HepG2 (cell line): ENCODE measurements around the gene CALY. TPM values are rescaled to one million over a fixed set of nuclear protein-coding genes. Genes with fewer than 3 reads are reported as not detected.

ENCODE experiments used
- ETV6 ChIP-seq: sonication (generic); formaldehyde crosslinking; conservative IDR thresholded peaks from 2 replicates; pipeline ENCODE4 v1.4.0; 2020; ENCODE audit warnings: missing genetic modification reagents
- FOXC1 ChIP-seq: sonication (generic); formaldehyde crosslinking; IDR thresholded peaks from 2 replicates; pipeline ENCODE4 v1.8.0; 2022; ENCODE audit warnings: mild to moderate bottlenecking, missing genetic modification reagents, borderline replicate concordance
- HNF4G ChIP-seq, 2 experiments: sonication (generic) in 1 of 2; formaldehyde crosslinking in 1 of 2; IDR thresholded peaks; 2 replicates each; pipeline versions ENCODE4 v1.4.0 to v1.6.1; 2011 to 2020; ENCODE audit warnings: borderline replicate concordance in 2 of 2, low read depth in 2 of 2, mild to moderate bottlenecking in 2 of 2, low read length in 1 of 2, missing genetic modification reagents in 1 of 2, moderate library complexity in 1 of 2
- KAT2B ChIP-seq: fragments of 150-350 bp; IDR thresholded peaks from 2 replicates; pipeline ENCODE4 v1.6.1; 2014; ENCODE audit warnings: low read depth, low read length, borderline replicate concordance
- MIER3 ChIP-seq: IDR thresholded peaks from 2 replicates; pipeline ENCODE4 v1.6.1; 2016; ENCODE audit warnings: missing compliant biosample characterization, borderline replicate concordance
- NCOR1 ChIP-seq: fragments of 200-600 bp; sonication (generic); IDR thresholded peaks from 2 replicates; pipeline ENCODE4 v1.7.0; 2017; ENCODE audit warnings: antibody characterized with exemption, low read length, borderline replicate concordance
- NFKBIZ ChIP-seq: IDR thresholded peaks from 2 replicates; pipeline ENCODE4 v1.6.1; 2018; ENCODE audit warnings: missing genetic modification reagents, missing compliant biosample characterization
- SOX13 ChIP-seq, 3 experiments: fragments of 450-650 bp in 1 of 3; sonication (generic) in 1 of 3; formaldehyde crosslinking in 1 of 3; IDR thresholded peaks in 2 of 3; conservative IDR thresholded peaks in 1 of 3; 2 replicates each; pipeline versions ENCODE4 v1.5.0 to v1.6.1; 2016 to 2020; ENCODE audit warnings: antibody characterized with exemption in 1 of 3, mild to moderate bottlenecking in 1 of 3, missing compliant biosample characterization in 1 of 3, missing genetic modification reagents in 1 of 3, moderate library complexity in 1 of 3
- SOX5 ChIP-seq: IDR thresholded peaks from 2 replicates; pipeline ENCODE4 v1.6.1; 2016; ENCODE audit warnings: borderline replicate concordance
- TOPORS ChIP-seq: sonication (generic); formaldehyde crosslinking; IDR thresholded peaks from 2 replicates; pipeline ENCODE4 v1.8.0; 2023; ENCODE audit warnings: mild to moderate bottlenecking, missing genetic modification reagents
- YY1 ChIP-seq: IDR thresholded peaks from 2 replicates; pipeline ENCODE4 v1.6.1; 2011; ENCODE audit warnings: low read length, low read depth, moderate library complexity, mild to moderate bottlenecking; ENCODE audit not compliant: insufficient read depth, insufficient replicate concordance
- ZBTB26 ChIP-seq: IDR thresholded peaks from 2 replicates; pipeline ENCODE4 v1.6.1; 2016; ENCODE audit warnings: missing compliant biosample characterization, missing genetic modification reagents, borderline replicate concordance
- ZFP91 ChIP-seq: sonication (generic); formaldehyde crosslinking; IDR thresholded peaks from 2 replicates; pipeline ENCODE4 v1.9.0; 2022; ENCODE audit warnings: missing genetic modification reagents, mild to moderate bottlenecking, borderline replicate concordance
- ZNF264 ChIP-seq: sonication (generic); formaldehyde crosslinking; IDR thresholded peaks from 2 replicates; pipeline ENCODE4 v1.4.0; 2020; ENCODE audit warnings: missing genetic modification reagents
- ZSCAN30 ChIP-seq: sonication (generic); formaldehyde crosslinking; IDR thresholded peaks from 2 replicates; pipeline ENCODE4 v1.5.0; 2020; ENCODE audit warnings: mild to moderate bottlenecking, missing genetic modification reagents
- polyA plus RNA-seq, 8 experiments: library from polyadenylated mRNA; depleted of rRNA in 3 of 8; stranded (reverse) in 7 of 8; unstranded in 1 of 8; fragments of >200 nt; fragmentation: Illumina TruSeq in 4 of 8; extraction: Trizol in 4 of 8; gene quantifications; 2 replicates each; pipeline versions ENCODE4 v1.2.1 to v1.2.3, GENCODE V29; 2011 to 2016; ENCODE audit warnings: low read depth in 4 of 8, missing spikeins in 1 of 8, mixed read lengths in 1 of 8; ENCODE audit not compliant: insufficient read depth in 1 of 8
- total RNA-seq, 5 experiments: library from RNA; depleted of rRNA; stranded (reverse); fragments of >200 nt; fragmentation: Illumina TruSeq; extraction: Trizol; gene quantifications; 2 replicates each; pipeline ENCODE4 v1.2.3, GENCODE V29; 2016; ENCODE audit warnings: low read depth in 1 of 5
- TF ChIP-seq, protein P1 (sequence below): sonication (generic); formaldehyde crosslinking; conservative IDR thresholded peaks from 2 replicates; pipeline ENCODE4 v1.4.0; 2020; ENCODE audit warnings: missing genetic modification reagents
- TF ChIP-seq, protein P2 (sequence below): sonication (generic); formaldehyde crosslinking; IDR thresholded peaks from 2 replicates; pipeline ENCODE4 v1.4.0; 2020; ENCODE audit warnings: missing genetic modification reagents
- TF ChIP-seq, protein P3 (sequence below): IDR thresholded peaks from 2 replicates; pipeline ENCODE4 v1.6.1; 2016; ENCODE audit warnings: low read depth, borderline replicate concordance

The CALY gene
- total and polyA plus RNA-seq, 2 of the 13 experiments (the other 11 are each of a cell fraction or from before 2014, with no cell fraction given), result 0.08 TPM; not detected in 1

GRCh38 chr10:133359554-133359971 is 22.9 kb upstream of the CALY start (continued):
- TF ChIP-seq, protein P1, sequence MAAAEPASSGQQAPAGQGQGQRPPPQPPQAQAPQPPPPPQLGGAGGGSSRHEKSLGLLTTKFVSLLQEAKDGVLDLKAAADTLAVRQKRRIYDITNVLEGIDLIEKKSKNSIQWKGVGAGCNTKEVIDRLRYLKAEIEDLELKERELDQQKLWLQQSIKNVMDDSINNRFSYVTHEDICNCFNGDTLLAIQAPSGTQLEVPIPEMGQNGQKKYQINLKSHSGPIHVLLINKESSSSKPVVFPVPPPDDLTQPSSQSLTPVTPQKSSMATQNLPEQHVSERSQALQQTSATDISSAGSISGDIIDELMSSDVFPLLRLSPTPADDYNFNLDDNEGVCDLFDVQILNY, result no peak
- TF ChIP-seq MIER3 (CRISPR knock-in tag) (peak; percentile 62; the same call in 1 of the 2 replicates), NFKBIZ (CRISPR knock-in tag) (no peak), ZSCAN30 (CRISPR knock-in tag) (no peak), FOXC1 (peak; percentile 66; the same call in 1 of the 2 replicates), ZFP91 (CRISPR knock-in tag) (no peak), ETV6 (CRISPR knock-in tag) (no peak), HNF4G (IDR thresholded peaks at IDR 0.05; ENCODE audit: borderline replicate concordance, low read depth, low read length) (peak; percentile 77), HNF4G (CRISPR knock-in tag; IDR thresholded peaks at IDR 0.05; ENCODE audit: borderline replicate concordance, low read depth) (no peak), ZNF264 (CRISPR knock-in tag) (0 out of 2 replicates have a peak, but pooled peaks have one; percentile 23), YY1 (peak; percentile 65), NCOR1 (peak; percentile 61; the same call in 1 of the 2 replicates), SOX13 (IDR thresholded peaks at IDR 0.05) (0 out of 2 replicates have a peak, but pooled peaks have one; percentile 12), SOX13 (CRISPR knock-in tag; conservative IDR thresholded peaks at IDR 0.05 in 1 of 2, IDR thresholded peaks at IDR 0.05 in 1 of 2) (peak in 1 of 2 experiments; percentile 77; a peak in 2 of 4 replicates), TOPORS (CRISPR knock-in tag) (no peak), KAT2B (no peak), ZBTB26 (CRISPR knock-in tag) (peak; percentile 76), SOX5 (peak; percentile 64)
- TF ChIP-seq, protein P2, sequence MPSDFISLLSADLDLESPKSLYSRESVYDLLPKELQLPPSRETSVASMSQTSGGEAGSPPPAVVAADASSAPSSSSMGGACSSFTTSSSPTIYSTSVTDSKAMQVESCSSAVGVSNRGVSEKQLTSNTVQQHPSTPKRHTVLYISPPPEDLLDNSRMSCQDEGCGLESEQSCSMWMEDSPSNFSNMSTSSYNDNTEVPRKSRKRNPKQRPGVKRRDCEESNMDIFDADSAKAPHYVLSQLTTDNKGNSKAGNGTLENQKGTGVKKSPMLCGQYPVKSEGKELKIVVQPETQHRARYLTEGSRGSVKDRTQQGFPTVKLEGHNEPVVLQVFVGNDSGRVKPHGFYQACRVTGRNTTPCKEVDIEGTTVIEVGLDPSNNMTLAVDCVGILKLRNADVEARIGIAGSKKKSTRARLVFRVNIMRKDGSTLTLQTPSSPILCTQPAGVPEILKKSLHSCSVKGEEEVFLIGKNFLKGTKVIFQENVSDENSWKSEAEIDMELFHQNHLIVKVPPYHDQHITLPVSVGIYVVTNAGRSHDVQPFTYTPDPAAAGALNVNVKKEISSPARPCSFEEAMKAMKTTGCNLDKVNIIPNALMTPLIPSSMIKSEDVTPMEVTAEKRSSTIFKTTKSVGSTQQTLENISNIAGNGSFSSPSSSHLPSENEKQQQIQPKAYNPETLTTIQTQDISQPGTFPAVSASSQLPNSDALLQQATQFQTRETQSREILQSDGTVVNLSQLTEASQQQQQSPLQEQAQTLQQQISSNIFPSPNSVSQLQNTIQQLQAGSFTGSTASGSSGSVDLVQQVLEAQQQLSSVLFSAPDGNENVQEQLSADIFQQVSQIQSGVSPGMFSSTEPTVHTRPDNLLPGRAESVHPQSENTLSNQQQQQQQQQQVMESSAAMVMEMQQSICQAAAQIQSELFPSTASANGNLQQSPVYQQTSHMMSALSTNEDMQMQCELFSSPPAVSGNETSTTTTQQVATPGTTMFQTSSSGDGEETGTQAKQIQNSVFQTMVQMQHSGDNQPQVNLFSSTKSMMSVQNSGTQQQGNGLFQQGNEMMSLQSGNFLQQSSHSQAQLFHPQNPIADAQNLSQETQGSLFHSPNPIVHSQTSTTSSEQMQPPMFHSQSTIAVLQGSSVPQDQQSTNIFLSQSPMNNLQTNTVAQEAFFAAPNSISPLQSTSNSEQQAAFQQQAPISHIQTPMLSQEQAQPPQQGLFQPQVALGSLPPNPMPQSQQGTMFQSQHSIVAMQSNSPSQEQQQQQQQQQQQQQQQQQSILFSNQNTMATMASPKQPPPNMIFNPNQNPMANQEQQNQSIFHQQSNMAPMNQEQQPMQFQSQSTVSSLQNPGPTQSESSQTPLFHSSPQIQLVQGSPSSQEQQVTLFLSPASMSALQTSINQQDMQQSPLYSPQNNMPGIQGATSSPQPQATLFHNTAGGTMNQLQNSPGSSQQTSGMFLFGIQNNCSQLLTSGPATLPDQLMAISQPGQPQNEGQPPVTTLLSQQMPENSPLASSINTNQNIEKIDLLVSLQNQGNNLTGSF (CRISPR knock-in tag), result no peak
- TF ChIP-seq, protein P3, sequence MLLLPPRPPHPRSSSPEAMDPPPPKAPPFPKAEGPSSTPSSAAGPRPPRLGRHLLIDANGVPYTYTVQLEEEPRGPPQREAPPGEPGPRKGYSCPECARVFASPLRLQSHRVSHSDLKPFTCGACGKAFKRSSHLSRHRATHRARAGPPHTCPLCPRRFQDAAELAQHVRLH (CRISPR knock-in tag), result no peak
